NCI-H748 (cell line): Measurements from ENCODE around the gene LAMTOR2.
A peak's percentile ranks its signal among the peaks of the same experiment; 100 is the strongest.
"Not testable (repeated sequence)": the region's sequence is repeated elsewhere in the genome, so short reads cannot be mapped to it uniquely, and the experiment has no call there.

Source experiments
- DNase-seq: peaks from one replicate; lab custom pipeline; 2025; ENCODE audit not compliant: unreplicated experiment; lab: John Stamatoyannopoulos, UW

The LAMTOR2 gene

GRCh38 chr1:156054500-156055280, at the start of gene LAMTOR2:
LAMTOR2 (plus strand) TSS chr1:156054782; CDS start chr1:156054890, 108 bp downstream.
- DNase-seq: peak; percentile 99

DNA sequence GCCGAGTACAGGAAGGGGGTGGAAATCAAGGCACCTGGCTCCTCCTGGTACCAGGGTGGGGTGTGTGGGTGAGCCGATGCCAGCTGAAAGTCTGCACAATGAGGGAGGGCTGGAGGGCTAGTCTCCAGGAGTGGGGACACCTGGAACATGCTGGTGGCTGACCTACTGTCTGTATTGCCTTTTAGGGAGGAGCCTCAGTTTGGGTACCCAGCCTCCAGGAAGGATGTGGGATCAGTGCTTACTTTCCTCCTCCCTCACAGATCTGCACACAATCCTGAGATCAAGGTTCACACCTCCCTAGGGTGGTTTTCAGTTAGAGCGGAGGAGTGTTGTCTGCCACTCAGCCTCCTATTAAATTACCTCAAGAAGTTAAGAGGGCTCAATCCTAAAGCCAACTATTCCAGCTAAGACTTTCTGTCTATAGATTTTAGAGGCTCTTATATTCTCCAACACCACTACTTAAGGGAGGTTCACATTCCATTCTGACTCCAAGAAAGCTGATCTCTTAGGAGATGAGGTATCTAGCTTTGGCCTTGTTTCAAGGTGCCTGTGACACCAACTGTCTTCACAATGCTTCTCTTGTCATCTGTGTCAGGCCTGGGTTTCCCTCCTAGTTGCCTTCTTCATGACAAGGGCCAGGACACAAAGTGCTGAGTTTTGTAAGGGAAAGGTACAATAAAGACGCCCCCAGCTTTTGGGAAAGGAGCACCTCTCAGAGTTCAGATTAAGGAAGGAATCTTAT, 49.6 kb upstream of the LAMTOR2 start:
- DNase-seq: no peak

- DNase-seq: no peak
Measured at GRCh38 chr1:156006666-156007376, 47.8 kb upstream of the LAMTOR2 start.

GRCh38 chr1:156009404-156009803, 45.2 kb upstream of the LAMTOR2 start:
- no peak for DNase-seq

GRCh38 chr1:156012051-156012817, 42.3 kb upstream of the LAMTOR2 start:
- no peak for DNase-seq

DNA sequence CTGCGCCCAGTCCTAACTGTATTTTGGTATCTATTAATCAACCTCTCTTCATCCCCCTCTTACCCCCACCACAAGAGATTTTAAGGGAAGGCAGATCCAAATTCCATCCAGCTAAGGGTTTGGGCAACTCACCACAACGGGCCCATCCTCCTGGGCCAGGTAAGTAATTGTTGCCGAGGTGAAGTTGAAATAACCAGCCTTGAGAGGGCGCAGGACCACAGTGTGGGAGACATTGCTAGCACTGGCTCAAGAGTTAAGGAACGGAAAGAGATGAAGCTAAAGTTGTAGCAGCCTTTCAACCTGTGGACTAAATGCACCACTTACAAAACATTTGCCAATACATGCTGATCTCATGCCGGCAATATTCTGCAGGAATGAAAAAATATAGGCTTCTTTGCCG, 39.8 kb upstream of the LAMTOR2 start:
- DNase-seq: no peak

- no peak for DNase-seq
Measured at GRCh38 chr1:156019946-156020292, 34.7 kb upstream of the LAMTOR2 start.

GRCh38 chr1:156020293-156021092, 34.1 kb upstream of the LAMTOR2 start, which contains the start of gene SSR2:
SSR2 (minus strand) TSS chr1:156020951; CDS start chr1:156020167, 784 bp downstream.
- DNase-seq: peak; percentile 95

- no peak for DNase-seq
Measured at GRCh38 chr1:156021093-156021428, 33.5 kb upstream of the LAMTOR2 start.

DNA sequence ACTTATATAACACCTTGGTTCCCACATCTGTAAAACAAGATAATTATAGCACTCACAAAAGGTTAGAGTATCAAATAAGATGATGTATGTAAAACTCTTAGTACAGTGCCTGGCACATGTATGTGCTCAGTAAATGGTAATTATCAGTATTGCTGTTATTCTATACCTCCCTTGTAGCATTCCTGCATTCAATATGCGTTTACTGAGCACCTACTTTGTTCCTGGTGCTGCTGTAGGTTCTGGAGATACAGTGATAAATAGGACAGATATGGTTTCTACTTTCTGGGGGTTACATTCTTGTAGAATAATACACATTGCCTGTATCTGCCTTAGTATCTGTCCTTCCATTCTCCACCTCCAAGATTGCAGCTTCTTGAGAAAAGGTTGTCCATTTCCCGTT, 32.6 kb upstream of the LAMTOR2 start:
- DNase-seq: no peak

GRCh38 chr1:156024801-156025200, 29.8 kb upstream of the LAMTOR2 start:
- DNase-seq: no peak

- peak; percentile 69 for DNase-seq
Measured at GRCh38 chr1:156025876-156026275, 28.7 kb upstream of the LAMTOR2 start.

DNA sequence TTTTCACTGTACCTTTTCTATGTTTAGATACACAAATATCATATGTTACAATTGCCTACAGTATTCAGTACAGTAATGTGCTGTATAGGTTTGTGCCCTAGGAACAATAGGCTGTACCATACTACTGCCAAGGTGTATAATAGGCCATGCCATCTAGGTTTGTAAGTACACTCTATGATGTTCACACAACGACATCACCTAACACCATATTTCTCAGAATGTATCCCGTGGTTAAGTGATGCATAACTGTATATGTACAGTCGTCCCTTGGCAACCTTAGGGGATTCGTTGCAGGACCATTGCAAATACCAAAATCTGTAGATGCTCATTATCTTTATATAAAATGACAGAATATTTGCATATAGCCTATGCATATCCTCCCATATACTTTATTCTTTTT, 28.0 kb upstream of the LAMTOR2 start:
- no peak for DNase-seq

- no peak for DNase-seq
Measured at GRCh38 chr1:156033011-156033410, 21.6 kb upstream of the LAMTOR2 start.

GRCh38 chr1:156034991-156035390, 19.6 kb upstream of the LAMTOR2 start:
- DNase-seq: not testable (repeated sequence)

DNA sequence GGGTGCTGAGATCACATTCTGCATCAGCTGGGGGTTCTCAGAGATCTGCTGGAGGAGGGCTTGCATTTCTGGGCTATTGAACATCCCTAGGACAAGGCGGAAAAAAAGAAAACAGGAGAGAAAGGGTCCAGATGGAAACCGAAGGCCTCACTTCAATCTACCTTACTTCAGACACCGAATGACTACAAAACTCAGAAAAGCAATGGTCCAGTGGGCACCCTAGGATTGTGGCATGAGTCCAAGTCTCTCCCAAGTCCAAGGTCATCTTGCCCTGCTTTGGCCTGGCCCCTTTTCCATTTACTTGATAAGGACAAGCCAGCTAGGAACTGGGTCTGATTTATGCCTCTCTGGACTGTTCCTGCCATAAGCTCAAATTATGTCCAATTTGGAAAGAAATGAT, 11.8 kb upstream of the LAMTOR2 start:
- no peak for DNase-seq

DNA sequence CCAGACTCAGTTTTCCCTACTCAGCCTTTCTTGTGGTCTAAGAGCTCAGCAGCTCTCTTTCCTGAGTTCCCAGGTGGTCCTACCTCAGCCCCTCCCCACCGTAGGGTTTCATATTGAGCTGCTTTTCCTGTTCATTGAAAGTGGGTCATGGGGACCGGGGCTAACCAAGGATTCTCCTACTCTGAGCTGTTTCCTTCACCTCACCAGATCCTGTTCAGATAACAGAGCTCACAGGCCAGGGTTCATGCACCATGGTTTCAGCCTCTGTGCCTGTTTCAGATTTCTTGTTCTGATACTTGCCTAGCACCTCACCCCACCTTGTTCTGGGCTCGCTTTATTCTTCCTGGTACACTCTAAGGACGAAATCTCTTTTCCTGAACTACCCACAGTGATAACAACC, 9.5 kb upstream of the LAMTOR2 start:
- no peak for DNase-seq

DNA sequence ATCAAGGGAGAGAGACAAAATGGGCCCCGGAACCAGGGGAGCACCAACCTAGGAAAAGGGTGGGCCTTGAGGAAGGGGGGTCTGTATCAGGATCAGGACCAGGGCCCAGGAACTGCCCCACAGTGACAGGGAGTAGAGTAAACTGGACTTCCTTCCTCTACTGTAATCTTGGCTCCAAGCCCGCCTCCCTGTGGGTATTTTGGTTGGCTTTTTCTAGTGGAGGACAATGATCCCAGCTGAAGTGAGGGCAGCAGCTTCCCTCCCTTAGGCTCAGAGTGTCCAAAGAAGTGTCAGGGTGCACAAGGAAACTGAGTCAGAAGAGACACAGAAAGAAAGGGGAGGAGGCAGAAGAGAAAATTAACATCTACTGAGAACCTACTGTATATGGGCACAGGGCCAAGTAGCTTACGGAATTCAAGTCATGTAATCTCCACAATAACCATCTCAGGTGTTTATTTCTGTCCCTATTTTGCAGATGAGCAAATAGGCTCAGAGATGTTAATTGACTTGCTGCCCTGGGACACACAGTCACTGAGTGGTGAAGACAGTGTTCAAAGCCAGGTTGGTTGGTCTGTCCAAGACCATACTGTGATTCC, 5.8 kb upstream of the LAMTOR2 start:
- no peak for DNase-seq

- DNase-seq: no peak
Measured at GRCh38 chr1:156050376-156050775, 4.2 kb upstream of the LAMTOR2 start.
